Activated CD8-positive, alpha-beta T cell treated with anti-CD3 and anti-CD28 coated beads for 36 hours (primary cell): Measurements from ENCODE around the gene SMIM44. TPM values are rescaled to one million over a fixed set of nuclear protein-coding genes. Genes with fewer than 3 reads are reported as not detected.

ENCODE experiments used
- ATAC-seq: fragments of 200-7000 bp; cut with Tn5 transposase; one replicate; pipeline ENCODE4 v1.10.0; 2021; ENCODE audit warnings: mild to moderate bottlenecking, moderate library complexity
- CTCF ChIA-PET: fragments of 350-600 bp; sonication (Branson Sonifier 250); formaldehyde crosslinking; loops from one replicate; lab custom pipeline; 2021; ENCODE audit warnings: antibody characterized with exemption; lab: Charles Lee
- POLR2A ChIA-PET: fragments of 350-600 bp; sonication (Branson Sonifier 250); formaldehyde crosslinking; loops from one replicate; lab custom pipeline; 2021; ENCODE audit warnings: antibody characterized with exemption; lab: Charles Lee
- DNase-seq: peaks from one replicate; pipeline ENCODE4 v3.0.0-alpha.2; 2020
- H3K27ac Mint-ChIP-seq: one replicate; pipeline ENCODE4 v1.8.0; 2021; ENCODE audit warnings: mild to moderate bottlenecking, mixed read lengths
- H3K27me3 Mint-ChIP-seq: one replicate; pipeline ENCODE4 v1.8.0; 2021; ENCODE audit warnings: mixed read lengths
- H3K36me3 Mint-ChIP-seq: one replicate; pipeline ENCODE4 v1.8.0; 2021; ENCODE audit warnings: low read depth, mixed read lengths
- H3K4me1 Mint-ChIP-seq: one replicate; pipeline ENCODE4 v1.8.0; 2021; ENCODE audit warnings: low read depth, mixed read lengths
- H3K4me3 Mint-ChIP-seq: one replicate; pipeline ENCODE4 v1.8.0; 2021; ENCODE audit warnings: mild to moderate bottlenecking, moderate library complexity, mixed read lengths
- H3K9me3 Mint-ChIP-seq: one replicate; pipeline ENCODE4 v1.8.0; 2021; ENCODE audit warnings: mixed read lengths
- intact Hi-C: fragments of 100-400 bp; cut with micrococcal nuclease; formaldehyde crosslinking; loops from one replicate; pipeline ENCODE4 v1.10.0; 2022
- total RNA-seq, 2 experiments: library from RNA; stranded (reverse); gene quantifications; one replicate each; pipeline ENCODE4 v1.2.3, GENCODE V29; 2021
- TF ChIP-seq, protein P1 (sequence below): fragments of 200-600 bp; IDR thresholded peaks from one replicate; pipeline ENCODE4 v1.8.0; 2022; ENCODE audit warnings: antibody characterized with exemption, mild to moderate bottlenecking

Gene SMIM44
- total RNA-seq, 2 experiments from 2014 or later: not detected

DNA sequence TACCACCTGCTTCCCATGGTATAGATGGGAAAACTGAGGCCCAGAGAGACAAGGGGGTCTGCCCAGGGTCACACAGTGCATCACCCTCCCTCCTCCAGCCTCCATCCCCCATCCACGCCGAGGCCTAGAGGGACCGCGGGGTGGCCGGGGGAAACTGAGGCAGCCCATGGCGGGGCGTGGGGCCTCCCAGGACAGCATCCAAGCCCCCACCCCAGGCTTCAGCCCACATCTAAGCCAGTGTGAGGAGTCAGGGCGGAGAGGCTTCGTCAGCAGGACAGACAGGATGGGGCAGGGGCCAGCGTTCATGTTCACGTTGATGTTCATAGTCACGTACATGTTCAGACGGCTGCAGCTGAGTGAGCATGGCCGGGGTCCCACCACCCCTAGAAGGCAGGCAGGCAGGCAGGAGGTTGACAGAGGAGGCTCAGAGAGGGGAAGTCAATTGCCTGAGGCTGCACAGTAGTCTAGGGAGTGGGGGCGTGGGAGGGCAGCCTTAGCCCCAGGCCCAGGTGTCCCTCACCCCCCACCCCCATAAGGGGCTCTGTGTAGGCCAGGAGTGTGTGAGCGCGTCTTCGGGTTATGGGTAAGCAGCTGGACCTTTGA is 26.2 kb downstream of the SMIM44 start:
- Mint-ChIP-seq H3K27me3 (no peaks in the 10 kb centered on the region), H3K9me3 (no peaks in the 10 kb centered on the region), H3K36me3 (peaks cover 10% of the 10 kb centered on the region), H3K4me3 (no peak overlapping the region), H3K27ac (no peak overlapping the region), H3K4me1 (no peaks in the 10 kb centered on the region)
- CTCF ChIA-PET: no interaction called here
- intact Hi-C loops: no loop called here
- no peak for ATAC-seq
- TF ChIP-seq, protein P1, sequence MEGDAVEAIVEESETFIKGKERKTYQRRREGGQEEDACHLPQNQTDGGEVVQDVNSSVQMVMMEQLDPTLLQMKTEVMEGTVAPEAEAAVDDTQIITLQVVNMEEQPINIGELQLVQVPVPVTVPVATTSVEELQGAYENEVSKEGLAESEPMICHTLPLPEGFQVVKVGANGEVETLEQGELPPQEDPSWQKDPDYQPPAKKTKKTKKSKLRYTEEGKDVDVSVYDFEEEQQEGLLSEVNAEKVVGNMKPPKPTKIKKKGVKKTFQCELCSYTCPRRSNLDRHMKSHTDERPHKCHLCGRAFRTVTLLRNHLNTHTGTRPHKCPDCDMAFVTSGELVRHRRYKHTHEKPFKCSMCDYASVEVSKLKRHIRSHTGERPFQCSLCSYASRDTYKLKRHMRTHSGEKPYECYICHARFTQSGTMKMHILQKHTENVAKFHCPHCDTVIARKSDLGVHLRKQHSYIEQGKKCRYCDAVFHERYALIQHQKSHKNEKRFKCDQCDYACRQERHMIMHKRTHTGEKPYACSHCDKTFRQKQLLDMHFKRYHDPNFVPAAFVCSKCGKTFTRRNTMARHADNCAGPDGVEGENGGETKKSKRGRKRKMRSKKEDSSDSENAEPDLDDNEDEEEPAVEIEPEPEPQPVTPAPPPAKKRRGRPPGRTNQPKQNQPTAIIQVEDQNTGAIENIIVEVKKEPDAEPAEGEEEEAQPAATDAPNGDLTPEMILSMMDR: no peak
- no peak for DNase-seq
- POLR2A ChIA-PET: interaction anchor here (0.6 kb wide), 1 partner anchor 31 kb away, joined by 4 read pairs; no protein-coding TSS in a partner anchor

GRCh38 chr19:3455960-3456601 is 27.2 kb downstream of the SMIM44 start:
- Mint-ChIP-seq H3K4me1 (no peaks in the 10 kb centered on the region), H3K36me3 (peaks cover 11% of the 10 kb centered on the region), H3K27ac (no peak overlapping the region), H3K4me3 (no peak overlapping the region), H3K9me3 (no peaks in the 10 kb centered on the region), H3K27me3 (no peaks in the 10 kb centered on the region)
- TF ChIP-seq, protein P1: no peak
- DNase-seq (no peak), ATAC-seq (no peak)
- intact Hi-C loops: no loop called here
- CTCF ChIA-PET: no interaction called here
- POLR2A ChIA-PET: no interaction called here

DNA sequence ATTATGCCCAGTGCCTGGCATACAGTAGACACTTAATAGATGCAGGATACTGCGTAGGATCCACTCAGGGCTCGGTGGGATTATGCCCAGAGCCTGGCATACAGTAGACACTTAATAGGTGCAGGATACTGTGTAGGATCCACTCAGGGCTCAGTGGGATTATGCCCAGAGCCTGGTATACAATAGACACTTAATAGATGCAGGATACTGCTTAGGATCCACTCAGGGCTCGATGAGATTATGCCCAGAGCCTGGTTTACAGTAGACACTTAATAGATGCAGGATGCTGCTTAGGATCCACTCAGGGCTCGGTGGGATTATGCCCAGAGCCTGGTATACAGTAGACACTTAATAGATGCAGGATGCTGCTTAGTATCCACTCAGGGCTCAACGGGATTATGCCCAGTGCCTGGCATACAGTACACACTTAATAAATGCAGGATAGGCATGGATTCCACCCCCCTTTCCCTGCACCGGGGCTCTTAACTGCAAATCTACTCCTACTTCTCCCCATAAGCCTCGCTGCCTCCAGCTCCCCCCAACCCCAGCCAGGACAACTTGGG is 27.8 kb downstream of the SMIM44 start:
- TF ChIP-seq, protein P1: no peak
- ATAC-seq (no peak), DNase-seq (no peak)
- H3K36me3 Mint-ChIP-seq: peaks cover 13% of the 10 kb centered on the region
- H3K4me3 Mint-ChIP-seq: no peak overlapping the region
- no peaks in the 10 kb centered on the region for H3K4me1 Mint-ChIP-seq
- CTCF ChIA-PET: no interaction called here
- H3K27me3 Mint-ChIP-seq: no peaks in the 10 kb centered on the region
- H3K9me3 Mint-ChIP-seq: no peaks in the 10 kb centered on the region
- H3K27ac Mint-ChIP-seq: no peak overlapping the region
- POLR2A ChIA-PET: no interaction called here
- intact Hi-C loops: no loop called here

DNA sequence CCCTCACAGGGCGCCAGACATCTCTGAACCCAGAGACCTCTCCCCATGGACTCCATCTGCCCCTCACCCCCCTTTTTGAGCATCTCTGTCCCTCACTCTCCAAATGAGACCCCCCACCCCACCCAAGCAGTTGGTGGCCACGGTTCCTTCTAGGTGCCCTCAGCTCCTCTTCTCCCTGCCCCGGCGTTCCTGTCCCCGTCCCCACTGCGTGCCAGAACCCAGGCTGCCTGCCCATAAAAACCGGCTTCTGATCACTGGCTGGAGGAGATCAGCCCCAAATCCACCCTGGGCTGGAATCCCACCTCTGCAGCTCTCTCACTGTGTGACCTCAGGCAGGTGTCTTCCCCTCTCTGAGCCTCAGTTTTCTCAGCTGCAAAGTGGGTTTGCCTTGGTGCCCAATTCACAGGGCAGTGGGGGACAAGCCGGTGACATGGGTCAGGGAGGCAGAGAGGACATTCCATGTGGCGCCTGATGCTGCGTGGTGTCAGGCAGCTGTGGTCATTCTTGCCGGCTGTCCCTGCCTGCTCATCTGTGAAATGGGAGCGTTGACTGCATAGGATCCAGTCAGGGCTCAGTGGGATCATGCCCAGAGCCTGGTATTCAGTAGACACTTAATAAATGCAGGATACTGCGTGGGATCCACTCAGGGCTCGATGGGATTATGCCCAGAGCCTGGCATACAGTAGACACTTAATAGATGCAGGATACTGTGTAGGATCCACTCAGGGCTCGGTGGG is 28.4 kb downstream of the SMIM44 start:
- POLR2A ChIA-PET: no interaction called here
- peaks cover 12% of the 10 kb centered on the region for H3K36me3 Mint-ChIP-seq
- TF ChIP-seq, protein P1: no peak
- no peaks in the 10 kb centered on the region for H3K27me3 Mint-ChIP-seq
- CTCF ChIA-PET: interaction anchor here (0.8 kb wide), 1 partner anchor 150 kb away, joined by 3 read pairs; no protein-coding TSS in a partner anchor
- no peak for ATAC-seq
- intact Hi-C loops: no loop called here
- H3K4me3 Mint-ChIP-seq: no peak overlapping the region
- no peaks in the 10 kb centered on the region for H3K4me1 Mint-ChIP-seq
- no peak for DNase-seq
- H3K9me3 Mint-ChIP-seq: no peaks in the 10 kb centered on the region
- no peak overlapping the region for H3K27ac Mint-ChIP-seq
